LHCN-M2 (cell line): ENCODE results near the gene RPRD1A. TPM values are rescaled to one million over a fixed set of nuclear protein-coding genes. Genes with fewer than 3 reads are reported as not detected.
"Not testable (repeated sequence)": the region's sequence is repeated elsewhere in the genome, so short reads cannot be mapped to it uniquely, and the experiment has no call there.

Experiments used
- DNase-seq: peaks from one replicate; pipeline ENCODE4 v3.0.0-alpha.2; 2012; ENCODE audit warnings: low read depth
- total RNA-seq: library from RNA; depleted of rRNA; stranded (reverse); fragments of >200 nt; gene quantifications from 2 replicates; pipeline ENCODE4 v1.2.3, GENCODE V29; 2014; rRNA removed

The RPRD1A gene
- total RNA-seq, 1 experiment from 2014 or later, result 42.1 TPM

DNA sequence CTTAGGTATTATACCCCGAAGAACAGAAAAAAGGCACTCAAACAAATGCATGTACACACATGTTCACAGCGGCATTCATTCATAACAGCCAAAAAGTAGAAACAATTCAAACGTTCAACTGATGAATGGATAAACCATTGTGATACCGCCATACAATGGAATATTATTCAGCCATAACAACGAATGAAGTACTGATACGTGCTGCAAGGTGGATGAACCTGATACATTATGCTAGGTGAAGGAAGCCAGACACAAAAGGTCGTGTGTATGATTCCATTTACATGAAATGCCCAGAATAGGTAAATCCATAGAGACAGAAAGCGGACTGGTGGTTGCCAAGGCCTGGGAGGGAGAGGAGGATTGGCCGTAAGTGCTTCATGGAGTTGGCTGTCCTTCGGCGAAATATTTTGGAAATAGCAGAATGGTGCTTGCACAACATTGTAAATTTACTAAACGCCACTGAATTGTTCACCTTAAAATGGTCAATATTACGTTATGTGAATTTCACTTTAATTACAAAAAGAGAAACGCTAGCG is 95.6 kb downstream of the RPRD1A start:
- DNase-seq, result no peak

DNA sequence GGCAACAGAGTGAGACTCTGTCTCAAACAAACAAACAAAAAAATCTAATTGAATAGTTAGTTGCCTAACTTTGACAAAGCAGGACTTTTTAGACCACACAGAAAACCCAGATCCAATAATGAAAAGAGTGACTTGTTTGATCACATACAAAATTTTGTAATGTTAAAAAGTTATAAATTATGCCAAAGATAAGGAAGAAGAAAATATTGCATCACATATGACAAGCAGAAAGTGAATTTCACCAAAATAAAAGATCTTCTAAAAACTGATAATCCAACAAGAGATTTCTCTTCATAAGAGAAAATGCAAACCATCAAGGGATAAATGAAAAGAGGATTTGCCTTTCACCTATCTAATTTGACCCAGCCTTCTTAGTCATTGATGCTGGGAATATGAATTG is 97.7 kb downstream of the RPRD1A start:
- DNase-seq, result no peak

DNA sequence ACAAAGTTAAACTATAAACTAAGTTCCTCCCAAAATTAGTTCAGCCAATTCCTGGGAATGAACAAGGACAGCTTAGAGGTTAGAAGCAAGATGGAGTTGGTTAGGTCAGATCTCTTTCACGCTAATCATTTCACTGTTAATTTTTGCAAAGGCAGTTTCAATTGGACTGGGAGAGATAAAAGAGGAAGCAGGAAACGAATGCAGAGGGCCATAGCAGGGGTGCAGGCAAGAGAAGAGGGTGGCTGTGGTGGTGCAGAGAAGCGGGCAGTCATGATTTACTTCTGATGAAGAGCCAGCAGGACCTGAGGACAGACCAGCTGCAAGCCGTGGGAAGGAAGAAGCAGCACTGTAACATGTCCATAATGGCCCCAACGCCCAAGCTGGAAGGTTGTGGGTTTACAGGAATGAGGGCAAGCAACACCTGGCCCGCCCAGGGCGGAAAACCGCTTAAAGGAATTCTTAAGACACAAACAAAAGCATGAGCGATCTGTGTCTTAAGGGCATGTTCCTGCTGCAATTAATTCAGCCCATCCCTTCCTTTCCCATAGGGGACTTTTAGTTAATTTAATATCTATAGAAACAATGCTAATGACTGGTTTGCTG is 99.0 kb downstream of the RPRD1A start:
- no peak for DNase-seq

DNA sequence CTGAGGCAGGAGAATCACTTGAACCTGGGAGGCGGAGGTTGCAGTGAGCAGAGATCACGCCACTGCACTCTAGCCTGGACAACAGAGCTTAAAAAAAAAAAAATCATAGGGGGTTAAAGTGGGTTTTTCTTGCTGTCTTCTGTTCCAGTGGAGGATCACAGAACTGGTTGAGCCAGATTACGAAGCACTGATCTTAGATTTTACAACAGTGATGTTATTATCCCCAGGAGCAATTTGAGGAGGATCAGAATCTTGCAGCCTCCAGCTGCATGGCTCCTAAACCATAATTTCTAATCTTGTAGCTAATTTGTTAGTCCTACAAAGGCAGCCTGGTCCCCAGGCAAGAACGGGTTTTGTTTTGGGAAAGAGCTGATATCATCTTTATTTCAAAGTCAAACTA is 99.5 kb downstream of the RPRD1A start:
- DNase-seq, result not testable (repeated sequence)

DNA sequence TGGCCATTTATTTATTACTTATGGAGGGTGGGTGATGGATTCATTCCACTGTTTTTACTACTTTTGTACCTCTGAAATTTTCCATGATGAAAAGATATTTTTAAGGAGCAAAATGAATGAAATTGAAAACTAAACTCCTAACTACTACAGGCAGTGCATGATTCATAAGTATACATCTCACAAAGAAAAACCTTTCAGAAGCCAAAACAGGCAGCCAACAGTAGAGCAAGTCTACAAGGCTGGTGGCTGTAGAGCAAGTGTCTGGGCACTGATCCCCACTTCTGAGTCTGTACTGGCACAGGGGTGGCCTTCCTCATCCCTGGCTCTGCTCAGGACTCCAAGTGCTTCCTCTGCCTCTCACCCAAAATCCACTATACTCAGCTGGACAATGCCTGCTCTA is 103.0 kb downstream of the RPRD1A start:
- DNase-seq, result no peak

DNA sequence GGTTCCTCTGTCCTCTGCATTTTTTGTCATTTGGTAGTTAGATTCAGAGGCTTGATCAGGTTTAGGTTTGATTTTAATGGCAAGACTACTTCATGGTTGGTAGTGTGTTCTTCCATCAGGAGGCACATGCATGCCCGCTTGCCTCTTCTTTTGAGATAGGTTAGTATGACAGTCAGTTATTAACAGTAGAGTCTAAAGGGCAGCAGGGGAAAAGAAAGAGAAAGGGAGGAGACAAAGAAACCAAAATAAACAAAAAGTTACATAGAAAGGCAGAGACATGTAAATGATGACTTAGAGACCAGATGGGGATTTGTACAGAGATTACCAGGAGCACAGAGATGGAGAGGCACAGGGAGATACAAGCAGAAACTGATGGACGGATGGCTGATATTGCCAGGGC is 105.0 kb downstream of the RPRD1A start:
- DNase-seq, result no peak

DNA sequence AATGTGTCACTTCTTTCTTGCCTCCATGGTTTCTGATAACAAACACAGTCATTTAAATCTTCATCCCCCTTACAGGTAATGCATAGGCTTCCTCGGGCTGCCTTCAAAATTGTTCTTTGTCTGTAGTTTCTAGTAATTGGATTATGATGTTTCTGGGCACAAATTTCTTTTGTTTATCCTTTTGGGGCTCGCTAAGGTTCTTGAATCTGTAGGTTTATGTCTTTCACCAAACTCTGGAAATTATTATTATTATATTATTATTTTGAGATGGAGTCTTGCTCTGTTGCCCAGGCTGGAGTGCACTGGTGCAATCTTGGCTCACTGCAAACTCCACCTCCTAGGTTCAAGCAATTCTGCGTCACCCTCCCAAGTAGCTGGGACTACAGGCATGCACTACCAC is 111.1 kb downstream of the RPRD1A start:
- no peak for DNase-seq

DNA sequence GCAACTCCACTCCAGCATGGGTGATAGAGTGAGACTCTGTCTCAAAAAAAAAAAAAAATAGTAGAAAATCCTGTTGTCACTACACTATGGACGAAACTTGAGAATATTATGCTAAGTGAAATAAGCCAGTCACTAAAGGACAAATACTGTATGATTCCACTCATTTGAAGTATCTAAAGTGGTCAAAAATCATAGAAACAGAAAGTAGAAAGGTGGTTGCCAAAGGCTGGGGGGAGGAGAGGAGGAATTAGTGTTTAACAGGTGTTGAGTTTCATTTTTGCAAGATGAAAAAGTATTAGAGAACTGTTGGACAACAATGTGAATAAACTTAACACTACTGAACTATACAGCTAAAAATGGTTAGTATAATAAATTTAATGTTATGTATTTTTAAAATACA is 113.7 kb downstream of the RPRD1A start:
- no peak for DNase-seq

DNA sequence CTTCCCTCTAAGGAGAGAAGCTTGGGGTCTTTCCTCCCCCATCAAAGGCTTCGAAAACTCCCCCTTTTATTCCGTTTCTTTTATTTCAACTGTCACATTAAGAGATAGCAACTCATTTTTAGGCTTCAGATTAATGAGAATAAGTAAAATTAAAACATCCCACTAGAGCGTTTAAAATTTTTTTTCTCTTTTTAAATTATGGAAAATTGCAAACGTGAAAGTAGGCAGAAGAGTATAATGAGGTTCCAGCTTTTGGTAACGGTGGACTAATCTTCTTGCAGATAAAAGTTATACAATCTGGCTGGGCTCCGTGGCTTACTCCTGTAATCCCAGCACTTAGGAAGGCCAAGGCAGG is 116.8 kb downstream of the RPRD1A start:
- no peak for DNase-seq

DNA sequence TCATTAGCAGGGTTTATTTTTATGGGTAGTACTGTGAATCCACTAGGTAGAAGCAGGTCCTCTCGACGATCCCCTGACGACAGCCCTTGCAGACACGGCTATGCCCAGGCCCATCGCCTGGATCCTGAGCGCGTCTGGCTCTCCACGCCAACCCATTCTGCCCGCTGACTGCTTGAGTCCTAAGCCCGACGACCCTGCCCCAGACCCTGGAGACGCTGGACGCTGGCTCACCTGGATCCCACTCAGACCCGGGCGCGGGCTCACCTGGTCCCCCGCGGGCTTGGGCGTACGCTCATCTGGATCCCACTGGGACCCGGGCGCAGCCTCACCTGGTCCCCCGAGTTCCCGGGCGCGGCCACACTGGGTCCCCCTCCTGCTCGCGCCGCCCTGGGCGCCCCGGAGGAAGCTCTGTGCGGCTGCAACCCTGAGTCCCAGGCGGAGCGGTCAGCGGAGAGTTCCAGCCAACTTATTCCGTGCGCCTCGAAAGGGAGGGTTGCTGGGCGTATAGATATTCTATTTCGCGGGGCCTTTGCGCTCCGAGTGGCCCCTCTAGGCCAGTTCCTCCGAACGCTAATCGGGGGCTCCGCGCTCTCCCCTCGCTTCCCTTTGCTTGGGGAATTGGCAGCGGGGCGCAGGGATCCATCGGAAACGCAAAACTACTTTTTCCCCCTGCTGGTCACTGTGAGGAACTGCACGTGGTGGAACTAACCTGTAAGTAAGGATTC is 117.3 kb downstream of the RPRD1A start:
- DNase-seq, result peak; percentile 44

DNA sequence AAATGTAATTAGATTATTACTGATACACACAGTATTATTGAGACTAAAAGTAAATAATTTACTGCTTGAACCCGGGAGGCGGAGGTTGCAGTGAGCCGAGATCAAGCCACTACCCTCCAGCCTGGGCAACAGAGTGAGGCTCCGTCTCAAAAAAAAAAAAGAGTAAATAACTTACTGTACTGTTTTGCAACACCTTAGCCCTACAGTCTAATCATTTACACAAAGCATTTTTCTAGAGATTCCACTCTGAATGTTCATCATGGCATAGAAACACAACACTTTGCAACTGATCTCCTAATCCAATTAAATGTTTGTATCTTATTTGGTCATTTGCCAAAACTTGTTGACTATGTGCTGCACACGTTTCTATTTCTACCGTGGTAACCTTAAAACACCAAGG is 118.3 kb downstream of the RPRD1A start:
- no peak for DNase-seq

DNA sequence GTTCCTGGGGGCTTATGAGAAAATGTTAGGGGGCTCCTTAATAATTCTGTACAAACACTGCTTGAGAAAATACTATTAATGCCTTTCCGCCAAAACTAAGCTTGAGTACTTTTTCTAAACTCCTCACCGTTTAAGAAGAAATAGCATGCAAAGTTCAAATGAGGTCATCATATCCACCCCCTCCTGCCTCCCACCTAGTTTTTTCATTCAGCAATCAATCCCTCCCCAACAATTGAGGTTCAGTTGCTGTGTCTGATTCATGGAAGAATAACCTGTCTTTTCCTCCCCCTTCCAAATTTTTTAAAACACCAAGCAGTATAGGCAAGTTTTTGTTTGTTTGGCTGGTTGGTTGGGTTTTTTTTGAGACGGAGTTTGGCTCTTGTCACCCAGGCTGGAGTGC is 119.3 kb downstream of the RPRD1A start:
- no peak for DNase-seq

DNA sequence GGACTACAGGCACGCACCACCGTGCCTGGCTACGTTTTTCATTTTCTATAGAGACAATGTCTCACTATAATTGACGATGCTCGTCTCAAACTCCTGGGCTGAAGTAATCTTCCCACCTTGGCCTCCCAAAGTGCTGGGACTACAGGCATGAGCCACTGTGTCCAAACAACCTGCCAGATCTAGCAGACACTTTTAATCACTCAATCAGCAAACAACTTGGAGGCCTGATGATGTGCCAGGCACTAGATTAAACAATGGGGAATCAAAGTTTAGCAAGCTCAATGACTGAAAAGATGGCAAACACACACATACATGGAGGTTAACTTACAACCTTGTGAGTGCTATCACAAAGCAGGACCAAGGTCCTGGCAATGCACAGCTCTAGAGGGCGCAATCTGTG is 124.7 kb downstream of the RPRD1A start:
- no peak for DNase-seq

DNA sequence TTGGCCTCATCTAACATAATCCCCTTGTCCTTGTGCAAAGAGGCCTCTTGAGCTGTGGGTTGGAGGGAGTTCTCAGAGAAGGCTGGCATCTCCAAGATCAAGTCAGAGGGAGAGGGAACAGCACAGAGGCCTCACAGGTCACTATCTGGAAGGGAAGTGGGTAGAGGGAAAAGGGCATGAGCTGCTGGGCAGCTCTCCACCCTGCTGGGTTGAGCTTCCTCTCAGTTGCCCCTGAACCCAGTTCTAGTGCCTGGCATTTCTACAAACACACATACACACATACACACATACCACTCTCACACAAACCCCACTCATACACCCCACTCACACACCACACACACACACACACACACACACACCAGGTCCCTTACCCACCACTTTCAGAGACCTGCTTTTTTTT is 125.2 kb downstream of the RPRD1A start:
- no peak for DNase-seq

DNA sequence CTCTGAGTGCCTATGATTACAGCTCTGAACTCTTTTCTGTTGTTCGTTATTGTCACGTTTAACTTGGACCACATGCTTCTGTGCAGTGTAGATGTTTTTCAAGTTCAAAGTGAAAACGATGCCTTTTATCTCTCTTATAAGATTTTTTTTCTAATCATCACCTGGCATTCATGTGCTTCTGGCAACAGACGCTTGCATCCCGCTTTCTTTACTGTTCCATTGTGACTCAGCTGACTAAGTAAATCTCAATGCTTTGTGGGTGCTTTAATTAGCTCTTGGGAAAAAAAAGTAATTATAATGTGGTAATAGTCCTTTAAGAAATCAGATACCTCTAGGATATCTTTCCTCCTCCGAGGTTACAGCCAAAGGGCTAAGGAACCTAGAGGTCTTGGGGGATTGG is 126.1 kb downstream of the RPRD1A start:
- DNase-seq, result no peak

Other genes with a start within 250 kb of the RPRD1A start
- 110 and 113 TPM in 2 replicates for gene SLC39A6, start 61.8 kb upstream of the RPRD1A start, total RNA-seq
- 44.6 and 48.2 TPM in 2 replicates for gene ELP2, start 62.3 kb upstream of the RPRD1A start, total RNA-seq
- 4.2 and 5.7 TPM in 2 replicates for gene MOCOS, start 119.9 kb upstream of the RPRD1A start, total RNA-seq
- gene FHOD3, start 230.2 kb upstream of the RPRD1A start, total RNA-seq, result 8.5 and 8.7 TPM in 2 replicates